Measurements from ENCODE around the gene ADAMTS8. TPM values are rescaled to one million over a fixed set of nuclear protein-coding genes. Genes with fewer than 3 reads are reported as not detected.

ADAMTS8 gene
- total and polyA plus RNA-seq, 9 of the 15 experiments (the other 6 are each of a cell fraction or from before 2014, with no cell fraction given): not detected

DNA sequence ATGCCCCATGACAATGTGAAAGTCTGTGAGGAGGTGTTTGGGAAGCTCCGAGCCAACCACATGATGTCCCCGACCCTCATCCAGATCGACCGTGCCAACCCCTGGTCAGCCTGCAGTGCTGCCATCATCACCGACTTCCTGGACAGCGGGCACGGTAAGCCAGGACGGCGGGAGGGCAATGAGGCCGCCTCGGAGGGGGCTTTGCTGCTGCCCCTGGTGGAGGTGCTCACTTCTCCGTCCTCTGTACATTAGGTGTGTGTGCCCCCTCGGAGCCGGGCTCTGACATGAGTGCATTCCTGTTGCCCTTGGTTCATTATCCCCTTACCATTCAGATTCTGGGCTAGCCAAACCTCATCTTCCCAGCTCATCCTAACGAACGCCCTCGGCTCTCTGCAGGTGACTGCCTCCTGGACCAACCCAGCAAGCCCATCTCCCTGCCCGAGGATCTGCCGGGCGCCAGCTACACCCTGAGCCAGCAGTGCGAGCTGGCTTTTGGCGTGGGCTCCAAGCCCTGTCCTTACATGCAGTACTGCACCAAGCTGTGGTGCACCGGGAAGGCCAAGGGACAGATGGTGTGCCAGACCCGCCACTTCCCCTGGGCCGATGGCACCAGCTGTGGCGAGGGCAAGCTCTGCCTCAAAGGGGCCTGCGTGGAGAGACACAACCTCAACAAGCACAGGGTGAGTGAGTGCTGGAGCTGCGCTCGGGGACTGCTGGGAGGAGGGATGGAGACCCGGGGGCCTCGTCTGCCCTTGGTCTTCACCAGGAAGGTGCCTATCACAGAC lies 33.9 kb upstream of the ADAMTS8 start:
- FAIRE-seq (no peak), DNase-seq (ENCODE audit: extremely low read depth in 1 of 4, low spot score in 3 of 4) (no peak), ATAC-seq (no peak)
- ChIA-PET CTCF (ENCODE audit: low intra/inter-chr PET ratio) (no interaction called here), POLR2A (interaction anchor here (1.1 kb wide), 1 partner anchor 12 kb away, joined by 3 read pairs; no protein-coding TSS in a partner anchor)
- Histone ChIP-seq H3K9ac (ENCODE audit: insufficient read depth in 1 of 2, low read depth in 2 of 2, low read length in 2 of 2) (no peak overlapping the region; a peak in 1 of 4 replicates), H3K9me3 (replicated peaks; ENCODE audit: control insufficient read depth, insufficient read depth, low read depth, low read length) (no peaks in the 10 kb centered on the region), H3K4me3 (no peak overlapping the region), H2AFZ (ENCODE audit: low read depth, low read length) (no peak overlapping the region), H3K27me3 (ENCODE audit: control insufficient read depth in 2 of 2, insufficient read depth in 2 of 2, low read length in 2 of 2) (peaks cover 35 to 89% of the 10 kb centered on the region in 2 experiments), H3K4me2 (ENCODE audit: insufficient read depth, low read length) (no peak overlapping the region), H3K36me3 (ENCODE audit: control insufficient read depth, insufficient read depth, low read length) (no peaks in the 10 kb centered on the region), H3K27ac (ENCODE audit: extremely low read depth, low read depth, low read length) (no peak overlapping the region), H3K9me1 (ENCODE audit: control insufficient read depth, insufficient read depth, low read length) (no peaks in the 10 kb centered on the region), H4K20me1 (replicated peaks; ENCODE audit: control insufficient read depth, insufficient read depth, low read length) (no peaks in the 10 kb centered on the region), H3K79me2 (ENCODE audit: control insufficient read depth, insufficient read depth, low read length) (no peaks in the 10 kb centered on the region), H3K4me1 (replicated peaks in 1 of 2; ENCODE audit: control insufficient read depth in 2 of 2, insufficient read depth in 2 of 2, low read length in 2 of 2) (no peaks in the 10 kb centered on the region)
- WGBS (ENCODE audit: insufficient coverage, low coverage, missing lambda C conversion rate): 0% methylated on average over 29 of the region's 31 CpGs
- TF ChIP-seq NUFIP1 (IDR thresholded peaks at IDR 0.05; ENCODE audit: partially characterized antibody) (no peak), NCOA1 (IDR thresholded peaks at IDR 0.05; ENCODE audit: low read depth) (no peak), CTBP1 (IDR thresholded peaks at IDR 0.05; ENCODE audit: borderline replicate concordance) (no peak), PCBP2 (IDR thresholded peaks at IDR 0.05; ENCODE audit: low read depth, low read length, poor library complexity, severe bottlenecking) (no peak), ZNF253 (CRISPR knock-in tag; conservative IDR thresholded peaks at IDR 0.05) (no peak), ZSCAN29 (IDR thresholded peaks at IDR 0.05) (no peak), RFX1 (IDR thresholded peaks at IDR 0.05) (no peak), IFI16 (CRISPR knock-in tag; IDR thresholded peaks at IDR 0.05) (no peak), RAD51 (IDR thresholded peaks at IDR 0.05; ENCODE audit: borderline replicate concordance, low read depth) (no peak)
- no TSS peak for BruUV-seq (replicated peaks)
- in situ Hi-C loops (cut with MboI): no loop called here
- intact Hi-C loops (cut with micrococcal nuclease): no loop called here
